Stimulated activated CD4-positive, alpha-beta T cell treated with anti-CD3 and anti-CD28 coated beads, Interleukin-15, amount 100 ng/mL, for 48 hours (primary cell): ENCODE data around the gene HTRA3.

Experiments used
- DNase-seq, 2 donors: peaks; one replicate each; pipeline ENCODE4 v3.0.0-alpha.2; 2020; ENCODE audit warnings: low read depth in 2 of 2

HTRA3 gene

GRCh38 chr4:8308856-8309771 lies 39.6 kb downstream of the HTRA3 start:
- DNase-seq: no peak

DNA sequence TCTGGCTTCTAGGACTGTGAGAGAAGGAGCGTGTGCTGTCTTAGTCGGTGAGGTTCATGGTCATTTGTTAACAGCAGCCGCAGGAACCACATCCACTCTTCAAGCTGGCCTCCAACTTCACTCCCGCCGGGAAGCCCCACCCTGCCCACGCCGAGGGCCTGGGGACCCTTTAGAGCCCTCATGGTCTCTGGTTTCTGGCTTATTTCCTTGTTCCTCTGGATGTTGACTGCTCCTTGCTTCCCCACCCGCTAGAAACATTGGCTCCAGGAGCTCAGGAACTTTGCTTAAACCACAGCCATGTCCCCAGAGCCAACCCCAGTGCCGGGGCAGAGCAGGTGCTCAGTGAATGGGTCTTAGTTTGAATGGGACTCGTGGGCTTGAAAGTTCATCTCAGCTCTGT lies 40.8 kb downstream of the HTRA3 start:
- DNase-seq: no peak

DNA sequence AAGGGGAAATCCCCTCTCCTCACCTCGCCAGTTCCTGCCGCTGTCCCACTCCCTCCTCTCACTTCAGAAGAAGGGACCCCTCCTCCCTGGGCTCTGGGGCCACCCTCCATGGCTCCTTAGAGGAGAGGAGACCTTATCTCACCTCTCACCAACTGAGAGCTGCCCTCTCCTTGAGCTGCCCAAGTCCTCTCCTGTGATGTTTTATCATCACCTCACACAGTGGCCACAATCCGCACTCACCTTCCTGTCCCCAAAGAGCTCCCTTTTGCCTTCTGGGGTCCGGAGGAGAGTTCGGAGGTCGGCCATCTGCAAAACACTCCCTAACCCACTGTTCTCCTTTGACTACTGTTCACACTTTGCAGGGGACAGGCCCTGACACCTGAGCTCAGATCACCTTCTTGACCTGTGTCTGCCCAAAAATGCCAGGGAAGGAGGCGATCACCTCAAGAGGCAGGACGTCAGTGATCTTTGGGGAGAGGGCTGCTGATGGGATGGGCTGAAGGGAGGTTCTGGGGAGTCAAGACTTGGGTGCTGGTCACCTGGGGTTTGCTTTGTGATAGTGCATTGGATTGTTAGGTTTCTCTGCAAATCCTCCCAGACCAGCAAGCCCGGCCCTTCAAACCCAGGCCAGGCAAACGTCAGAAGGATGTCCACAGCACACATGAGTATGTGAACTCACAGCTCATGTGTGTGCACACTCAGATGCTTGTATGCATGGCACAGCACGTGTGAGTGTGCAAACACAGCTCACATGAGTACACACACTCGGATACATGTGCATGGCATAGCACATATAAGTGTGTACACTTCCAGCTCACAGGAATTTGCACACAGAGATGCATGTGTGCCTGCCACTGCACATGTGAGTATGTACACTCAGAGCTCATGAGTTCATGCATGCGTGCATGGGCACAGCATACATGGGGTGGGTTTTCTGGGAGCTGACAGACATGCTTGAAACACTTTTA lies 41.8 kb downstream of the HTRA3 start:
- DNase-seq: no peak

GRCh38 chr4:8312069-8312445 lies 42.5 kb downstream of the HTRA3 start:
- no peak for DNase-seq

DNA sequence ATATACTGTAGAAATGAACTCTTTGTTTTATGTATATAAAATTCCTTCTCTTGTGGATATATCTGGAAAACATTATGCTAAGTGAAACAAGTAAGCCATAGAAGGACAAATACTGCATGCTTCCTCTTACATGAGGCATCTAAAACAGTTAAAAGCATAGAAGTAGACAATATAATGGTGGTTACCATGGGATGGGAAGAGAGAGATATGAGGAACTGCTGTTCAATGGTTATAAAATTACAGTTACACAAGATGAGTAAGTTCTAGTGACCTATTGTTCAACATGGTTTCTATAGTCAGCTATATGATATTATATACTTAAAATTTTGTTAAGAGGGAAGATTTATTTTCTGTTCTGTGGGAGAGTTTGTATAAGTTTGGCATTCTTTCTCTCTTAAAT lies 43.4 kb downstream of the HTRA3 start:
- DNase-seq: no peak

DNA sequence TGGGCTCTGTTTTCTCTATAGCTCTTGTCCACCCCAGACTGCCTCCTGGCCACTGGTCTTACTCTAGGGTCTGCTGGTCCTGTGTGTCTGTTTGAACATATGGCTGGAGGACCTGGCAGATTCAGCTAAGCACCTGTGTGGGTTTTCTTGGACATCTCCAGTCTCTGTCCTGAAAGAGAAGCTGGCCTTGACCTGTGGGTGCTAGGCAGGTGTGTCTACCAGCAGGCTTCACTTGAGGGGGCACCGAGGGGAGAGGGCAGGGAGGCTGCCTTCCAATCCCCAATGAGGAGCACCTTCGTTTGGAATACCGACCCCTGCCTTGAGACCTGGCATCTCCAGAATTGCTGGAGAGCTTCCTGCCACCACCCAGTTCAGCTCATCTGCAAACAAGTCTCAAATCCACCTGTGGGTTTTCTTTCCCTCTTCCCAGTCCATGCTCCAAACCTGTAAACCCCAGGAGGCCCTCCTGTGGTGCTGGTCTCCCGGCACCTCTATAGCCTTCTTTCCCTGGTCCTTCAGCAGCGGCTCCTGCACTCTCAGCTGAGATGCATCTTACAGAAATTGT lies 45.2 kb downstream of the HTRA3 start:
- no peak for DNase-seq

DNA sequence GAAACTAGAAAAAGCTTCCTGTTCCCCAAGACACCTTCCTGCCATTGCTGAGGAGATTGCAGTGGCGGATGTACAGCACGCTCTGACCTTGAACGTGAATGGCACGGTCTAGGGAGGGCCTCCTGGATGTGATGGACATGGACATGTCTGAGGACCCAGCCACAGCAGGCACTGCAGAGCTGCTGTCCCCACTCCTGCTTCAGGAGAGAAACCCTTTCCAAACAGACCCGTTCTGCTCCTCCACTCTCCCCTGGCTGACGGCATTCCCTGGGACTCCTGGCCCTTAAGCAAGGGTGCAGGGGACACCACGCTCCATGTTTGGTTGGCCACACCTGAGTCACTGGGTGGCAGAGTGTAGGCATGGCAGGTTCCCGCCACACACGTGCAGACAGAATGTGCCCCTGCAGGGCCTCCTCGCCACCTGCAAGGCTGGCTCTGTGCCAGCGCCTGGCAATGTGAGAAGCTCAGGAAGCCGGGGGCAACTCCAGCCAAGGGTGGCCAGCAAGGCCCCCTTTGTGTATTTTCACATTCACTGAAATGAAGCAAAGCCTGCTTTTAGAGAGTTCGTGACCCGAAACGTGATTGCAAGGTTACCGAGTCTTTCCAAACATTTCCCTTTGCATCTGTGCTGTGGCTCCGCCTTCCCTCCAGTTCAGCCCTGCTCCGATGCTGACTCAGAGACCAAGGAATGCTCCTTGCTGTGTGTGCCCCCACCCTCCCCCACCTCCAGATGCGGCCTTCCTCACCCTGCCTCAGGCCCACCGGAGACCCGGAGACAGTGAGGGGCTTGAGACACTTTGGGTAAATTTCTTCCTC lies 46.1 kb downstream of the HTRA3 start:
- DNase-seq: no peak

GRCh38 chr4:8316251-8316771 lies 46.8 kb downstream of the HTRA3 start:
- no peak for DNase-seq

- no peak for DNase-seq
Measured at GRCh38 chr4:8316911-8317351, 47.4 kb downstream of the HTRA3 start.

DNA sequence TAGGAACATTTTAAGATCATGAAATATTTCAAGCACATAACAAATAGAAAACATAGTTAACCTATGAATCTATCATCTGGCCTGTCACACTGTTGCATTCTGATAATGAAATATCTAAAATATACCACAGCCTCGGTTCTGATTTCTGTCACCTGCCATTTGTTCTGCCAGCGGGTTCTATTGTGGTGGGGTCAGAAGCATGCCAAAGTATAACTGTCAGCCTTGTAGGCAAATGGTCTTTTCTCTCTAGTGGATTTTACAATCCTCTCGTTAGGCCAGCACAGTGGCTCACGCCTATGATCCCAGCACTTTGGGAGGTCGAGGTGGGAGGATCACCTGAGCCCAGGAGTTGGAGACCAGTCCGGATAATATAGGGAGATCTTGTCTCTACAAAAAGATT lies 47.9 kb downstream of the HTRA3 start:
- DNase-seq: no peak

DNA sequence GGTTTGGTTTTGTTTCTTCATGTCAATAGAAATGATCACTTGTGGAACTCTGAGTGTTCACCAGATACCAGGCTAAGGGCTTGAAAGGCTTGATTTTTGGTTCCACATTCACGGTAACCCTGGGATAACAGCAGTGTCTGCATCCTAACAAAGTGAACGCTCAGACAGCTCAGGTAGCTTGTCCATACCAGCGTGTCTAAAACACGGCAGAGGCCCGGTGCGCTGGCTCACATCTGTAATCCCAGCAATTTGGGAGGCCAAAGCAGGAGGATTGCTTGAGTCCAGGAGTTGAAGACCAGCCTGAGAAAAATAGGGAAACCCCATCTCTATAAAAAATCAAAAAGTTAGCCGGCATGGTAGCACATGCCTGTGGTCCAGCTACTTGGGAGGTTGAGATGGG lies 49.0 kb downstream of the HTRA3 start:
- no peak for DNase-seq

DNA sequence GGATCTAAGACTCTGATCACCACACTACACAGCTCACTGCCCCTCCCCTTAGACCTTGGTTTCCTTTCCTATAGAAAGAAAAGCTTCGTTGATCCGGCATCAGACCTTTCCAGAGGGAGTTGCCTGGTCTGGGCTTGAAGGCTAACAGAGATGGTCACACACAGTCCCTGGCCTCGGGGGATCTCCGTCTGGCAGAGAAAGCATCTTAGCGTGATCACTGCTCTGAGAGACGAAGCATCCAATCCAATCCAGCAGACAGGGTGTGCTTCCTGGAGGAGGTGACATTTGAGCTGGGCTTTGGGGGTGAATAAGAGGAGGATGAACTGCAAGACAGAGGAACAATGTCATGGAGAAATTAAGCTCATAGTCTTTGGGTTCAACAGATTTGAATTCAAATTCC lies 49.5 kb downstream of the HTRA3 start:
- no peak for DNase-seq

GRCh38 chr4:8319731-8320385 lies 50.3 kb downstream of the HTRA3 start:
- DNase-seq: no peak

DNA sequence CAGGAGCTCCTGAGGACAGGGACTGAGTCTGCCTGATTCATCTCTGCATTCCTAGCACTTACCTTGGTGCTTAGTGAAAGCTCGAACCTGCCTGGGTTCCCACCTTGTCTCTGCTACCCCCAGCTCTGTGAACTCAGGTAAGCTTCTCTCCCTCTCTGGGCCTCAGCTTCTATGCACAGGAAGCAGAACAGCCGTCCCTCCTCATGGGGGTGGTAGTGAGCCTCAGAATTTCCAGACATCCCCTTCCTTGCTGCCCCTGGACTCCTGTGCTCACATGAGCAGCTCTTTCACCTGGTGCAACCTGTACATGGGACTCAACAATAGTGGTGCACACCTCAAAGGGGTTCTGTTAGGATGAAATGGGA lies 50.8 kb downstream of the HTRA3 start:
- no peak for DNase-seq

GRCh38 chr4:8321220-8321619 lies 51.7 kb downstream of the HTRA3 start:
- DNase-seq: no peak

- no peak for DNase-seq
Measured at GRCh38 chr4:8321771-8322170, 52.2 kb downstream of the HTRA3 start.

GRCh38 chr4:8322794-8323704 lies 53.5 kb downstream of the HTRA3 start:
- DNase-seq: no peak

GRCh38 chr4:8323947-8324555 lies 54.5 kb downstream of the HTRA3 start:
- no peak for DNase-seq

DNA sequence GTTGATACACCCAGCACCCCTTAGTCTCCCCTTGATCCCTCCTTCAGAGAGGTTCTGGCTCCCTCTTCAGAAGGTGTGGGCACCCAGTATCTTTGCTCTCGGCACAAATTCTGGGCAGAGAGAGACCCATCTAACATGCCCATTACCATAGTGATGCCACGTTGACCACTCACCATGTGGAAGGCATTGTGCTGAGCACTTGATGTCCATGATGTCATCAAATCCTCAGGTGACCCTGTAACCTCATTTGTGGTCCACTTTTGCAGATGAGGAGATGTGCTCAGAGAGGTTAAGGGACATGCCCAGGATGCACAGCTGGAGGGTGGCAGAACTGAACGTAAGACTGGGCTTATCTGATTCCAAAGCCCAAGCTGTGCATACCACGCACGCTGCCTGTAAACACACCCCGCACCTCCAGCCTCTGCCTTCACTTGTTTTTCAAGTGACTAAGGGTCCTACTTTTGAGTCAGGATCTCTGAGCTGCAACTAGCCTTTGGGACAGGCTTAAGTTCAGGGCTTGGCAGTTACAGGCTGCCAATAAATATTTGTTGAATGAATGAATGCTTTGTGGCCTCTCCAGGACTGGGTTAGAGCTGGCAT lies 55.2 kb downstream of the HTRA3 start:
- DNase-seq: no peak
